HG02678 (cell line): ENCODE data around the gene C1orf116.

ENCODE experiments used
- ATAC-seq: cut with Tn5 transposase; IDR thresholded peaks from one replicate; pipeline ENCODE4 v1.9.1; 2021; ENCODE audit warnings: mild to moderate bottlenecking, moderate library complexity; ENCODE audit not compliant: unreplicated experiment

The C1orf116 gene

DNA sequence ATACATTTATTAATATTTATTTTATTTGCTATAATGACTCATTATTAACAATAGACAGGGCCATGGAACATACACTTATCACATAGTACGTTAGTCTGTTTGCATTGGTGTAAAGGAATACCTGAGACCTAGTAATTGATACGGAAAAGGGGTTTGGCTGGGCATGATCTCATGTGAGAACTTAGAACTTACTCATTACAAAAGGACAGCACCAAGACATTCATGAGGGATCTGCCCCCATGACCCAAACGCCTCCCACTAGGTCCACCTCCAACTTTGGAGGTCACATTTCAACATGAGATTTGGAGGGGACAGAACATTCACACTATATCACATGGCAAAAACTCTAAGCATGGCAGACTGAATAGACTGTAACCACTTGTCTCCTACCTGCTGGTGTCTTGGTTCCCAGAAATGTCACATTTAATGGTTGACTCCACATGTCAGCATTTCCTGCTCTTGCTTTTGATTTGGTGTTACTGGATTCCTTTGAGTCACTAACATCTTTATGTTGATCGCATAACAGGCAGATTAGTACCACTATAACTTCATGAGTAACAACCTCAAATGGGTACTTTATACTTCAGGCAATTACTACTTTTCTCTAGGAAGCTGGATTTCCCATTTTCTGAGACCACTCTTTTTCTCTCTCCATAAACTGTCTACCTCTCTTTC, 3.5 kb upstream of the C1orf116 start:
- ATAC-seq = no peak

DNA sequence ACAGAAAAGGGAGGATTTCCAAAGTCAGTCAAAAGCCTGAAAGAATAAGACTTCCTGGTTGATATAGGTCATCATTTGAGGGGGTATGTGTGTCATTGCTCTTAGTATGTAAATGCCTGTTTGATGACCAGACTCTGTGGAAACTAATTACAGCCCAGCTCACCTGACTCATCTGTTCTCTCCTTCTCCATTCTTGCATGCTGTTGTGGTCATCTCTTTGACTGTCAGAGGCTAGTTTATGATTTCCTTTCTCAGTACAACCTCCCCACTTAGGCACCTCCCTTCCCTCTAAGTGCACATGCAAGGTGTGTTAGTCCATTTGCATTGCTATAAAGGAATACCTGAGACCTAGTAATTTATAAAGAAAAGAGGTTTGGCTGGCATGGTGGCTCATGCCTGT, 2.4 kb upstream of the C1orf116 start:
- no peak for ATAC-seq

GRCh38 chr1:207034208-207034607, 1.7 kb upstream of the C1orf116 start:
- no peak for ATAC-seq

GRCh38 chr1:207033302-207033701, 746 bp upstream of the C1orf116 start:
- no peak for ATAC-seq

- ATAC-seq = no peak
Observed at GRCh38 chr1:207031632-207032264, 808 bp downstream of the C1orf116 start.

DNA sequence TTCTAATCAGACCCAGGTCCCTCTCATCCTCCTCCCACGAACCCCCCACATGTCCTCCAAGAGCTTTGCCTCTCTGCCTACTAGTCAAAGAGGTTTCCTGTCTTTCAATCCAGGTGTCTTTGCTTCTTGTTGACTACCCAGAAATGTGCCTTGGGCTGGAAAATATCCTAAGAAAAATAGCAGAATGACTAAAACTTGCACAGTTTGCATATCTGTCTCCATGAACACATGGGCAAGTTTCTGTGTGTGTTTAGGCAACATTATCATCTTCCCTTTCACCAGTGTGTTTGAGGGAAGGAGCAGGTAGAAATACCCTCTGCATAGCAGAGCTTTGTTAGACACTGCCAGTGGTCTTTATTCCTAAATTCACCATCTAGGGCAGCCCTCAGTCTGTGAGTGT, 1.5 kb downstream of the C1orf116 start:
- ATAC-seq = no peak

DNA sequence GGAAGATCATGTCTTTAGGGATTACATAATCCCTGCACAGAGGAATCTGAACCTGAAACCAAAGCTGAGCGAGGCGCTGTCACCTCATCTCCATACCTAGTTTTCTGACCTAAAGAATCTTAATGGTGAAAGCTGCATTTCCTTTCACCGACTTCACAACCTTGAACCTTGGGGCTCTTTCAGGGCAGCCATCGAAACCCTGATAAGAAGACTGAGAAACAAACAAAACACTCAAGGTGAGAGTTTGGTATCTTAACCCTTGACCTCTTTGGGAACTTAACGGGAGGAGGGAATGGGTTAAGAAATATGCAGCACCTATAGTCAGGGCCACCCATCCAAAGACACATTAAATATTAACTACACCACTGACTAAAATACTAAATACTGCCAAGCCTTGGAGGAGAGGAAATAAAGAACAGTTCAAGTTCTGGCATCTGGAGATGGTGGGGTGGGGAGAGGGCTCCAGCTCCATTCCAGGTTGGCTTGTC, 2.0 kb downstream of the C1orf116 start:
- ATAC-seq = no peak

DNA sequence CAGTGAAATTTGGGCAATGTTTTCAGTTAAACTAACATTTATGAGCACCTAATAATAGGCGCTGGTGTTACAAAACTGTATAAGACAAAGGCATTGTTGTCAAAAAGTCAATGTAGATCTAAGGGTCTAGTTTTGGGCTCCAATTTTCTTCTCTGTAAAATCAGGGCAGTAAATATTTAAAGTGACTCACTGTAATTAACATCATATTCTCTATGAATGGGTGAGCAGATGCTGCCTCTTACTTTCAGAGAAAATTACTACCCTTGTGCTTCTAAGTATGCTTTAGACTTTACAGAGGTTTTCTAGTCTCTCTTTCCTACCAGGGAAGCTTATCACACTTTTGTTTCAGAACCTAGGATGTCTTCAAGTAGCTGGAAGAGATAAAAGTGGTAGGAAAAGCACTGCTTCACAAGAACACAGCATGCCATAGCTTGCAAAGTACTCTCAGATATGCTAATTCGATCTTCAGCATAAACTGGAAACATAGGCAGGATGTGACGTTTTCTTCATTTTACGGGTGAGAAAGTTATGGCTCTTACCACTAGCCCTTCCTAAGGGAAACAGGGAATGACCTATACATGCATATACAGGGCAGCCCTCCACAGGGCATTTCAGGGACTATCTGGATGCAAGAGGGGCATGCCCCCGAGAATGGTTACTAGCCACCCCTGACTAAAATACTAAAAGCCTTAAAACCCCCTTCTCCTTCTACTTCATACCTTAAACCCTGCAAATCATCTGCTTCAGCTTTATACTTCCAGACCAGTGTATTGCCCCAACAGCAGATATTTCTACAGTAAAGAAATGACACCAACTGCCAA, 2.6 kb downstream of the C1orf116 start:
- no peak for ATAC-seq

DNA sequence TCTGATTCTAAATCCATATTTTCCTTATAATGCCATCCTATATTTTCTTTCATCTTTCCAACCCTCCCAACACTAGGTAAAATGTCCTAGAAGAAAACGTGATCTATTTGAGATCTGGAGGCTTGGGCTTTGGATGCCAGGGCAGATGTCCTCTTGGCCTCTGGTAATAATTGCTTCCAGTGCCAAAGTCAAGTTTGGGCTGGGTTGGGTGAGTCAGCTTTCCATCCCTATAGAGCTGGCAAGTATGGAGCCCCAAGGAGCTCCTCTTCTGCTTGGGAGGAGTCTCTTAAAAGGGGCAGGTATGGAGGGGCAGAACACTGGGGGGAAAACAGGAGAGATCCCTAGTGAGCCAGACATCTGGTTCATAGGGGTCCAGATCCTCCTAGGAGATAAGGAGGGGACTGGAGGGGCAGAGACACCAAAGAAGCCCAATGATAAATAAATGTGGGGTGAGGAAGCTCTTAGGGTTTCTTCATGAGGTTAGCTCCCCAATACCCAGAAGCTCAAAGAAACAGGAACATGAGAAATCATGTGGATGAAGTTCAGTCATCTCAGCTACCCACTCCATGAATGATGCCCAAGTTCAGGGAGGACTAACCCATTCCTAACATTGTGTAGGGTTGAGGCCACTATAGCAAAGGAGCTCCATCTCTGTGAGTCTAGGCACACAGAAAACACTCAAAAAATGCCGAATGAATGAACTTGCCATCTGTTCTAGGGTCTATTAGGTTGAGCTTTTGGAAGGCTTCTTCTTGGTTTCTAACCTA, 3.5 kb downstream of the C1orf116 start:
- ATAC-seq = no peak

DNA sequence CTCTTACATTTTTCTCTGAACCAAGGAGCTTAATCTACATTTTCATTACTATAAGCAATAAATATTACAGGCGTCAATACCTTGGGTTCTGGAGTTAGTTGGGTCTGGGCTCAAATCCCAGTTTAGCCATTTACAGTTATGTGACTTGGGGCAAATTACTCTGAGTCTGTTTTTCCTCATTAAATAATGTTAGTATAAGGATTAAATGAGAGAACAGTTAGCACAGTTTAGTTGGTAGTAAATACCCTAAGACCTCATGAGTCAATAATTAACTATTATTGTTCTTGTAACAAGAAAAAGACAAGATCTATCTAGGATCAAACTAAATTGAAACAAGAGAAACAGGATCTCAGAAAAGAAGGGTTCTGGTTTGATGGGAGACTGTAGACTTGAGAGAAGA, 4.6 kb downstream of the C1orf116 start:
- ATAC-seq = no peak

GRCh38 chr1:207027206-207027777, 5.3 kb downstream of the C1orf116 start:
- no peak for ATAC-seq

- ATAC-seq = no peak
Observed at GRCh38 chr1:207026104-207026534, 6.4 kb downstream of the C1orf116 start.

GRCh38 chr1:207025146-207025880, 7.2 kb downstream of the C1orf116 start:
- ATAC-seq = no peak

GRCh38 chr1:207024202-207025145, 8.1 kb downstream of the C1orf116 start:
- no peak for ATAC-seq

DNA sequence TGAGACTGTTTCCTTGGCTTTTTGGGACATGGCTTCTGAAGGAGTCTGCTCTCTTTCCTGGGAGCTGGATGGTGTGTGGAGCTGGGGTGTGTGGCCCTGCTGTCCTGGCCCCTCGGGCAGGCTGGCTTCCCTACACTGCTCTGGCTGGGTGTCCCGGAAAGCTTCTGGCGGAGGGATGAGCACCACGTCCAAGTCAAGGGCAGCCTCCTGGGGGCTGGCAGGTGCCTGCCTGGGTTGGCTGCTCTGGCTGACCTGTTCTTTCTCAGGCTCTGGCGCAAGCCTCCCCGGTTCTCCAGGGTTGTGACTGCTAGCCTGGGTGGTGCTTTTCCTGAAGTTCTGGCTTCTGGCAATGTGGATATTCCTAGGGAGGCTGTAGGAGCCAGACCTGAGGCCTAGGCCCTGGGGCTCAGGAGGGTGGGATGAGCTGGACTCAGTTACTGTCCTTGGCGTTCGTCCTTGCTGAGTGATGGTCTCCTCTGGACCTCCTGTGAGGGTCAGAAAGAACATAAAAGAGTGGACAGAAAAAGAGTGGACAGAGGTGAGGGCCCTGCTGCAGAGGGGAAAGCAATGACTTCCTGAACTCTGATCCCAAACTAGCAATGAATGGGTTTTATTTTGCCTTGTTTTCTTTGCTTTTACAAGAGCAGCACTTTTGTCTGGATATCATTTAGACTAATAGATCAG, 9.4 kb downstream of the C1orf116 start:
- ATAC-seq = no peak

DNA sequence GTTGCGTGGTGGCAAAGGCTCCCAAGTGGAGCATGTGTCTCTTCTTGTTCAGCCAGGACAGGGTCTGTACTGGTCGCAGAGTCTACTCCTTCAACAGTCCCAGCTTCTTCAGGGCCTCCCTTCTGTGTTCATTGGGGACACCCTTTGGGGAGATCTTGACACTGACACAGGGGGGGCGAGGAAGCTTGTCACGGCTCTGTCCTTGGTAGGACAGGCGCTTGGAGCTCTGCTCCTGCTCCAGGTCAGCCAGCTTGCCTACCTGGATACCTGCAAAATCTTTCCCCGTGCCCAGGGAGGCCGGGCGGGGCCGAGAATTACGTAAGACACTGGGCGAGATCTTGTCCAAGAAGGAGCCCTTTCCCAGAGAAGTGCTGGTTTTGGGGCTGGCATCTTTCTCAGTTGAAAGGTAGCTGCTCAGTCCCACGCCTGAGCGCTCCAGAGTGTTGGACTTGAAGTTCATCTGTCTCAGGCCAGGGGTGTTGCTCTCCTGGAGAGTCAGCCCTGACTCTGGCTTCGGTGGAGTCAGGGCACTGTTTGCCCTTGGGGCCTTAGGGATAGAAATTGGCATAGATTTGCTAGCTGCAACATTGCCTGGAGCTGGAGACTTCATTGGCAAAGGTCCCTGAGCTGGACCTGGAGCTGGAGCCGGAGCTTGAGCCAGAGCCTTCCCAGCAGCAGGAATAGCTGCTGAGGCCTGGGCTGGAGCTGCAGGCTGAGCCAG, 10.5 kb downstream of the C1orf116 start:
- no peak for ATAC-seq

GRCh38 chr1:207021139-207021861, 11.3 kb downstream of the C1orf116 start:
- no peak for ATAC-seq
